Kidney (tissue), 22 donors: ENCODE data around the gene MCTS1. TPM values are rescaled to one million over a fixed set of nuclear protein-coding genes. Genes with fewer than 3 reads are reported as not detected.

Experiments
- DNase-seq, 5 donors: peaks; one replicate each; pipeline ENCODE4 v3.0.0-alpha.2; 2013 to 2020
- FAIRE-seq: peaks from 2 replicates; lab custom pipeline; 2012; peaks lifted over from hg19 to GRCh38; lab: Jason Lieb, UNC
- H3K27ac ChIP-seq, 2 donors: one replicate each; pipeline ENCODE4 v1.7.0; 2013; ENCODE audit warnings: low read depth in 2 of 2, low read length in 2 of 2, inconsistent platforms in 1 of 2
- H3K27me3 ChIP-seq: one replicate; pipeline ENCODE4 v1.7.1; 2013; ENCODE audit warnings: low read length, inconsistent platforms; ENCODE audit not compliant: control insufficient read depth, insufficient read depth
- H3K36me3 ChIP-seq, 3 donors: one replicate each; pipeline versions ENCODE4 v1.7.0 to v1.7.1; 2013; ENCODE audit warnings: low read length in 3 of 3, control low read depth in 1 of 3, inconsistent platforms in 1 of 3; ENCODE audit not compliant: insufficient read depth in 3 of 3, control insufficient read depth in 2 of 3
- H3K4me1 ChIP-seq, 3 donors: one replicate each; pipeline versions ENCODE4 v1.7.0 to v1.7.1; 2013; ENCODE audit warnings: low read length in 3 of 3, inconsistent platforms in 1 of 3, low read depth in 1 of 3; ENCODE audit not compliant: control insufficient read depth in 2 of 3, insufficient read depth in 2 of 3
- H3K4me3 ChIP-seq, 3 donors: one replicate each; pipeline versions ENCODE4 v1.7.0 to v1.8.1; 2013; ENCODE audit warnings: low read length in 3 of 3, control low read depth in 1 of 3, inconsistent platforms in 1 of 3
- H3K9ac ChIP-seq, 3 donors: one replicate each; pipeline versions ENCODE4 v1.7.0 to v1.7.1; 2013; ENCODE audit warnings: low read length in 3 of 3, control low read depth in 1 of 3, inconsistent platforms in 1 of 3
- H3K9me3 ChIP-seq, 3 donors: one replicate each; pipeline versions ENCODE4 v1.7.0 to v1.7.1; 2013; ENCODE audit warnings: low read length in 3 of 3, control low read depth in 1 of 3, inconsistent platforms in 1 of 3; ENCODE audit not compliant: control insufficient read depth in 2 of 3, insufficient read depth in 1 of 3
- intact Hi-C: fragments of 100-400 bp; cut with DNase I; formaldehyde crosslinking; loops from one replicate; pipeline ENCODE4 v1.11.1; 2022
- long read RNA-seq, 10 donors: library from polyadenylated mRNA in 1 of 10; unstranded in 1 of 10; transcript quantifications; one replicate each; pipeline ENCODE4 v2.0.0 and lab custom pipeline, GENCODE V29; 2021 to 2026
- polyA plus RNA-seq: library from polyadenylated mRNA; stranded (reverse); fragments of 350-450 nt; fragmentation: Illumina TruSeq; extraction: RNeasy Lipid Tissue Mini Kit (QIAGEN cat#74804); gene quantifications from one replicate; pipeline ENCODE4 v1.2.3, GENCODE V29; 2014; ENCODE audit warnings: low read depth, low replicate concordance; ENCODE audit not compliant: insufficient read depth
- total RNA-seq: library from RNA; stranded (reverse); fragmentation: NEBNext Ultra II Directional; extraction: Animal tissue kit (Norgen Biotek cat#: 25700); gene quantifications from one replicate; pipeline ENCODE4 v1.2.1, GENCODE V29; 2021
- TF ChIP-seq, protein P1 (sequence below): IDR thresholded peaks from 3 replicates; pipeline ENCODE4 v1.5.1; 2012; ENCODE audit warnings: mild to moderate bottlenecking, moderate library complexity, borderline replicate concordance; ENCODE audit not compliant: insufficient read depth; ENCODE audit errors: extremely low read depth
- donor health status: control.
- donor health status: control.
- donor health status: control.
- donor health status: control.
- donor health status: control.
- donor health status: DM: yes; HTN: yes; CAD: no.
- donor health status: Normal renal cell carcinoma (clear cell type).

The MCTS1 gene, protein sequence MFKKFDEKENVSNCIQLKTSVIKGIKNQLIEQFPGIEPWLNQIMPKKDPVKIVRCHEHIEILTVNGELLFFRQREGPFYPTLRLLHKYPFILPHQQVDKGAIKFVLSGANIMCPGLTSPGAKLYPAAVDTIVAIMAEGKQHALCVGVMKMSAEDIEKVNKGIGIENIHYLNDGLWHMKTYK
- 30.6 TPM for total RNA-seq
- polyA plus RNA-seq, result 73.7 TPM
- long read RNA-seq, donor 1, transcript MCTS1-202 (6 exons, 1,018 nt), result major isoform, 15 of 24 reads
- long read RNA-seq, donor 1, partial matches to known transcripts, result 6 of 24 reads
- long read RNA-seq, donor 1, other reads (novel, unspliced or antisense), result 0 of 24 reads
- long read RNA-seq, donor 2, transcript MCTS1-202 (6 exons, 1,018 nt), result major isoform, 23 of 23 reads
- long read RNA-seq, donor 2, partial matches to known transcripts, result 0 of 23 reads
- long read RNA-seq, donor 2, other reads (novel, unspliced or antisense), result 0 of 23 reads
- long read RNA-seq, donor 3, transcript MCTS1-202 (6 exons, 1,018 nt), result major isoform, 35 of 66 reads
- long read RNA-seq, donor 3, partial matches to known transcripts, result 0 of 66 reads
- long read RNA-seq, donor 3, other reads (novel, unspliced or antisense), result 30 of 66 reads
- long read RNA-seq, donor 4, transcript MCTS1-202 (6 exons, 1,018 nt), result major isoform, 16 of 43 reads
- long read RNA-seq, donor 4, partial matches to known transcripts, result 27 of 43 reads
- long read RNA-seq, donor 4, other reads (novel, unspliced or antisense), result 0 of 43 reads
- long read RNA-seq, donor 5, transcript MCTS1-202 (6 exons, 1,018 nt), result major isoform, 6 of 6 reads
- long read RNA-seq, donor 5, partial matches to known transcripts, result 0 of 6 reads
- long read RNA-seq, donor 5, other reads (novel, unspliced or antisense), result 0 of 6 reads
- long read RNA-seq, donor 6, transcript MCTS1-202 (6 exons, 1,018 nt), result major isoform, 84 of 147 reads
- long read RNA-seq, donor 6, partial matches to known transcripts, result 59 of 147 reads
- long read RNA-seq, donor 6, other reads (novel, unspliced or antisense), result 0 of 147 reads
- long read RNA-seq, donor 7, transcript MCTS1-202 (6 exons, 1,018 nt), result major isoform, 6 of 14 reads
- long read RNA-seq, donor 7, partial matches to known transcripts, result 0 of 14 reads
- long read RNA-seq, donor 7, other reads (novel, unspliced or antisense), result 8 of 14 reads
- long read RNA-seq, donor 8, transcript MCTS1-202 (6 exons, 1,018 nt), result major isoform, 22 of 24 reads
- long read RNA-seq, donor 8, partial matches to known transcripts, result 0 of 24 reads
- long read RNA-seq, donor 8, other reads (novel, unspliced or antisense), result 0 of 24 reads
- long read RNA-seq, donor 9, transcript MCTS1-202 (6 exons, 1,018 nt), result major isoform, 13 of 15 reads
- long read RNA-seq, donor 9, partial matches to known transcripts, result 0 of 15 reads
- long read RNA-seq, donor 9, other reads (novel, unspliced or antisense), result 0 of 15 reads
- long read RNA-seq, donor 10, transcript MCTS1-202 (6 exons, 1,018 nt), result major isoform, 13 of 19 reads
- long read RNA-seq, donor 10, partial matches to known transcripts, result 5 of 19 reads
- long read RNA-seq, donor 10, other reads (novel, unspliced or antisense), result 0 of 19 reads

- H3K4me3 ChIP-seq, result peak within 1 kb of the TSS; percentile 84 to 91 (median 89)
- TF ChIP-seq, protein P1, sequence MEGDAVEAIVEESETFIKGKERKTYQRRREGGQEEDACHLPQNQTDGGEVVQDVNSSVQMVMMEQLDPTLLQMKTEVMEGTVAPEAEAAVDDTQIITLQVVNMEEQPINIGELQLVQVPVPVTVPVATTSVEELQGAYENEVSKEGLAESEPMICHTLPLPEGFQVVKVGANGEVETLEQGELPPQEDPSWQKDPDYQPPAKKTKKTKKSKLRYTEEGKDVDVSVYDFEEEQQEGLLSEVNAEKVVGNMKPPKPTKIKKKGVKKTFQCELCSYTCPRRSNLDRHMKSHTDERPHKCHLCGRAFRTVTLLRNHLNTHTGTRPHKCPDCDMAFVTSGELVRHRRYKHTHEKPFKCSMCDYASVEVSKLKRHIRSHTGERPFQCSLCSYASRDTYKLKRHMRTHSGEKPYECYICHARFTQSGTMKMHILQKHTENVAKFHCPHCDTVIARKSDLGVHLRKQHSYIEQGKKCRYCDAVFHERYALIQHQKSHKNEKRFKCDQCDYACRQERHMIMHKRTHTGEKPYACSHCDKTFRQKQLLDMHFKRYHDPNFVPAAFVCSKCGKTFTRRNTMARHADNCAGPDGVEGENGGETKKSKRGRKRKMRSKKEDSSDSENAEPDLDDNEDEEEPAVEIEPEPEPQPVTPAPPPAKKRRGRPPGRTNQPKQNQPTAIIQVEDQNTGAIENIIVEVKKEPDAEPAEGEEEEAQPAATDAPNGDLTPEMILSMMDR, result no peak
- H3K27ac ChIP-seq, result peak within 1 kb of the TSS; percentile 72 to 91
- DNase-seq, result peak; percentile 87 to 95 (median 92)
- no peaks in the 10 kb centered on the region for H3K36me3 ChIP-seq
- no peaks in the 10 kb centered on the region for H3K4me1 ChIP-seq
- H3K27me3 ChIP-seq, result no peaks in the 10 kb centered on the region
- FAIRE-seq, result peak; percentile 75
- no peaks in the 10 kb centered on the region for H3K9me3 ChIP-seq
- peak within 1 kb of the TSS; percentile 43 to 84 (median 74) for H3K9ac ChIP-seq
- intact Hi-C loops, result no loop called here
Observed at GRCh38 chrX:120603707-120604360, at the start of gene MCTS1. Gene MCTS1 (plus strand): TSS chrX:120604101. CDS start chrX:120604237, 136 bp downstream.

- H3K27ac ChIP-seq, result no peak overlapping the region
- H3K27me3 ChIP-seq, result no peaks in the 10 kb centered on the region
- peaks cover 0 to 3% (median 0%) of the 10 kb centered on the region in 3 donors for H3K36me3 ChIP-seq
- TF ChIP-seq, protein P1, result no peak
- intact Hi-C loops, result no loop called here
- H3K4me1 ChIP-seq, result peaks cover 0 to 2% (median 0%) of the 10 kb centered on the region in 3 donors
- FAIRE-seq, result no peak
- no peak for DNase-seq
- H3K9ac ChIP-seq, result no peak overlapping the region
- H3K9me3 ChIP-seq, result no peaks in the 10 kb centered on the region
- H3K4me3 ChIP-seq, result no peak overlapping the region
Observed at GRCh38 chrX:120556251-120556650, 47.6 kb upstream of the MCTS1 start.

- Histone ChIP-seq H3K4me3 (peak overlapping the region; percentile 81 to 88 (median 87)), H3K27me3 (no peaks in the 10 kb centered on the region), H3K36me3 (no peaks in the 10 kb centered on the region), H3K9ac (peak overlapping the region; percentile 49 to 91 (median 81)), H3K4me1 (peaks cover 0 to 9% (median 0%) of the 10 kb centered on the region in 3 donors), H3K27ac (peak overlapping the region; percentile 99), H3K9me3 (no peaks in the 10 kb centered on the region)
- intact Hi-C loops, result no loop called here
- DNase-seq (peak in 2 of 5 donors; percentile 16 to 21), FAIRE-seq (no peak)
- TF ChIP-seq, protein P1, result no peak
Observed at GRCh38 chrX:120559804-120560203, 44.1 kb upstream of the MCTS1 start.
